ENCODE results near the gene UTS2B.

- TF ChIP-seq EZH2 (IDR thresholded peaks at IDR 0.05; ENCODE audit: low read depth, unreplicated experiment) (no peak), EZH2phosphoT487 (IDR thresholded peaks at IDR 0.05; ENCODE audit: unreplicated experiment) (no peak), POLR2AphosphoS5 (IDR thresholded peaks at IDR 0.05; ENCODE audit: low read depth) (no peak), ZNF114 (CRISPR knock-in tag; IDR thresholded peaks at IDR 0.05) (no peak), CREB1 (CRISPR knock-in tag; IDR thresholded peaks at IDR 0.05; ENCODE audit: low read depth) (no peak), NANOG (IDR thresholded peaks at IDR 0.05; ENCODE audit: borderline replicate concordance) (no peak), JUNB (IDR thresholded peaks at IDR 0.05; ENCODE audit: unreplicated experiment) (no peak), ETS1 (IDR thresholded peaks at IDR 0.05) (no peak), ZNF331 (CRISPR knock-in tag; IDR thresholded peaks at IDR 0.05; ENCODE audit: low read depth) (no peak), STAT1 (IDR thresholded peaks at IDR 0.05; ENCODE audit: unreplicated experiment) (no peak)
- TF ChIP-seq, protein P1, sequence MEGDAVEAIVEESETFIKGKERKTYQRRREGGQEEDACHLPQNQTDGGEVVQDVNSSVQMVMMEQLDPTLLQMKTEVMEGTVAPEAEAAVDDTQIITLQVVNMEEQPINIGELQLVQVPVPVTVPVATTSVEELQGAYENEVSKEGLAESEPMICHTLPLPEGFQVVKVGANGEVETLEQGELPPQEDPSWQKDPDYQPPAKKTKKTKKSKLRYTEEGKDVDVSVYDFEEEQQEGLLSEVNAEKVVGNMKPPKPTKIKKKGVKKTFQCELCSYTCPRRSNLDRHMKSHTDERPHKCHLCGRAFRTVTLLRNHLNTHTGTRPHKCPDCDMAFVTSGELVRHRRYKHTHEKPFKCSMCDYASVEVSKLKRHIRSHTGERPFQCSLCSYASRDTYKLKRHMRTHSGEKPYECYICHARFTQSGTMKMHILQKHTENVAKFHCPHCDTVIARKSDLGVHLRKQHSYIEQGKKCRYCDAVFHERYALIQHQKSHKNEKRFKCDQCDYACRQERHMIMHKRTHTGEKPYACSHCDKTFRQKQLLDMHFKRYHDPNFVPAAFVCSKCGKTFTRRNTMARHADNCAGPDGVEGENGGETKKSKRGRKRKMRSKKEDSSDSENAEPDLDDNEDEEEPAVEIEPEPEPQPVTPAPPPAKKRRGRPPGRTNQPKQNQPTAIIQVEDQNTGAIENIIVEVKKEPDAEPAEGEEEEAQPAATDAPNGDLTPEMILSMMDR (conservative IDR thresholded peaks at IDR 0.05; ENCODE audit: low read depth in 2 of 2) = no peak
- TF ChIP-seq, protein P2, sequence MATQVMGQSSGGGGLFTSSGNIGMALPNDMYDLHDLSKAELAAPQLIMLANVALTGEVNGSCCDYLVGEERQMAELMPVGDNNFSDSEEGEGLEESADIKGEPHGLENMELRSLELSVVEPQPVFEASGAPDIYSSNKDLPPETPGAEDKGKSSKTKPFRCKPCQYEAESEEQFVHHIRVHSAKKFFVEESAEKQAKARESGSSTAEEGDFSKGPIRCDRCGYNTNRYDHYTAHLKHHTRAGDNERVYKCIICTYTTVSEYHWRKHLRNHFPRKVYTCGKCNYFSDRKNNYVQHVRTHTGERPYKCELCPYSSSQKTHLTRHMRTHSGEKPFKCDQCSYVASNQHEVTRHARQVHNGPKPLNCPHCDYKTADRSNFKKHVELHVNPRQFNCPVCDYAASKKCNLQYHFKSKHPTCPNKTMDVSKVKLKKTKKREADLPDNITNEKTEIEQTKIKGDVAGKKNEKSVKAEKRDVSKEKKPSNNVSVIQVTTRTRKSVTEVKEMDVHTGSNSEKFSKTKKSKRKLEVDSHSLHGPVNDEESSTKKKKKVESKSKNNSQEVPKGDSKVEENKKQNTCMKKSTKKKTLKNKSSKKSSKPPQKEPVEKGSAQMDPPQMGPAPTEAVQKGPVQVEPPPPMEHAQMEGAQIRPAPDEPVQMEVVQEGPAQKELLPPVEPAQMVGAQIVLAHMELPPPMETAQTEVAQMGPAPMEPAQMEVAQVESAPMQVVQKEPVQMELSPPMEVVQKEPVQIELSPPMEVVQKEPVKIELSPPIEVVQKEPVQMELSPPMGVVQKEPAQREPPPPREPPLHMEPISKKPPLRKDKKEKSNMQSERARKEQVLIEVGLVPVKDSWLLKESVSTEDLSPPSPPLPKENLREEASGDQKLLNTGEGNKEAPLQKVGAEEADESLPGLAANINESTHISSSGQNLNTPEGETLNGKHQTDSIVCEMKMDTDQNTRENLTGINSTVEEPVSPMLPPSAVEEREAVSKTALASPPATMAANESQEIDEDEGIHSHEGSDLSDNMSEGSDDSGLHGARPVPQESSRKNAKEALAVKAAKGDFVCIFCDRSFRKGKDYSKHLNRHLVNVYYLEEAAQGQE (IDR thresholded peaks at IDR 0.05; ENCODE audit: unreplicated experiment) = no peak
- TF ChIP-seq, protein P3, sequence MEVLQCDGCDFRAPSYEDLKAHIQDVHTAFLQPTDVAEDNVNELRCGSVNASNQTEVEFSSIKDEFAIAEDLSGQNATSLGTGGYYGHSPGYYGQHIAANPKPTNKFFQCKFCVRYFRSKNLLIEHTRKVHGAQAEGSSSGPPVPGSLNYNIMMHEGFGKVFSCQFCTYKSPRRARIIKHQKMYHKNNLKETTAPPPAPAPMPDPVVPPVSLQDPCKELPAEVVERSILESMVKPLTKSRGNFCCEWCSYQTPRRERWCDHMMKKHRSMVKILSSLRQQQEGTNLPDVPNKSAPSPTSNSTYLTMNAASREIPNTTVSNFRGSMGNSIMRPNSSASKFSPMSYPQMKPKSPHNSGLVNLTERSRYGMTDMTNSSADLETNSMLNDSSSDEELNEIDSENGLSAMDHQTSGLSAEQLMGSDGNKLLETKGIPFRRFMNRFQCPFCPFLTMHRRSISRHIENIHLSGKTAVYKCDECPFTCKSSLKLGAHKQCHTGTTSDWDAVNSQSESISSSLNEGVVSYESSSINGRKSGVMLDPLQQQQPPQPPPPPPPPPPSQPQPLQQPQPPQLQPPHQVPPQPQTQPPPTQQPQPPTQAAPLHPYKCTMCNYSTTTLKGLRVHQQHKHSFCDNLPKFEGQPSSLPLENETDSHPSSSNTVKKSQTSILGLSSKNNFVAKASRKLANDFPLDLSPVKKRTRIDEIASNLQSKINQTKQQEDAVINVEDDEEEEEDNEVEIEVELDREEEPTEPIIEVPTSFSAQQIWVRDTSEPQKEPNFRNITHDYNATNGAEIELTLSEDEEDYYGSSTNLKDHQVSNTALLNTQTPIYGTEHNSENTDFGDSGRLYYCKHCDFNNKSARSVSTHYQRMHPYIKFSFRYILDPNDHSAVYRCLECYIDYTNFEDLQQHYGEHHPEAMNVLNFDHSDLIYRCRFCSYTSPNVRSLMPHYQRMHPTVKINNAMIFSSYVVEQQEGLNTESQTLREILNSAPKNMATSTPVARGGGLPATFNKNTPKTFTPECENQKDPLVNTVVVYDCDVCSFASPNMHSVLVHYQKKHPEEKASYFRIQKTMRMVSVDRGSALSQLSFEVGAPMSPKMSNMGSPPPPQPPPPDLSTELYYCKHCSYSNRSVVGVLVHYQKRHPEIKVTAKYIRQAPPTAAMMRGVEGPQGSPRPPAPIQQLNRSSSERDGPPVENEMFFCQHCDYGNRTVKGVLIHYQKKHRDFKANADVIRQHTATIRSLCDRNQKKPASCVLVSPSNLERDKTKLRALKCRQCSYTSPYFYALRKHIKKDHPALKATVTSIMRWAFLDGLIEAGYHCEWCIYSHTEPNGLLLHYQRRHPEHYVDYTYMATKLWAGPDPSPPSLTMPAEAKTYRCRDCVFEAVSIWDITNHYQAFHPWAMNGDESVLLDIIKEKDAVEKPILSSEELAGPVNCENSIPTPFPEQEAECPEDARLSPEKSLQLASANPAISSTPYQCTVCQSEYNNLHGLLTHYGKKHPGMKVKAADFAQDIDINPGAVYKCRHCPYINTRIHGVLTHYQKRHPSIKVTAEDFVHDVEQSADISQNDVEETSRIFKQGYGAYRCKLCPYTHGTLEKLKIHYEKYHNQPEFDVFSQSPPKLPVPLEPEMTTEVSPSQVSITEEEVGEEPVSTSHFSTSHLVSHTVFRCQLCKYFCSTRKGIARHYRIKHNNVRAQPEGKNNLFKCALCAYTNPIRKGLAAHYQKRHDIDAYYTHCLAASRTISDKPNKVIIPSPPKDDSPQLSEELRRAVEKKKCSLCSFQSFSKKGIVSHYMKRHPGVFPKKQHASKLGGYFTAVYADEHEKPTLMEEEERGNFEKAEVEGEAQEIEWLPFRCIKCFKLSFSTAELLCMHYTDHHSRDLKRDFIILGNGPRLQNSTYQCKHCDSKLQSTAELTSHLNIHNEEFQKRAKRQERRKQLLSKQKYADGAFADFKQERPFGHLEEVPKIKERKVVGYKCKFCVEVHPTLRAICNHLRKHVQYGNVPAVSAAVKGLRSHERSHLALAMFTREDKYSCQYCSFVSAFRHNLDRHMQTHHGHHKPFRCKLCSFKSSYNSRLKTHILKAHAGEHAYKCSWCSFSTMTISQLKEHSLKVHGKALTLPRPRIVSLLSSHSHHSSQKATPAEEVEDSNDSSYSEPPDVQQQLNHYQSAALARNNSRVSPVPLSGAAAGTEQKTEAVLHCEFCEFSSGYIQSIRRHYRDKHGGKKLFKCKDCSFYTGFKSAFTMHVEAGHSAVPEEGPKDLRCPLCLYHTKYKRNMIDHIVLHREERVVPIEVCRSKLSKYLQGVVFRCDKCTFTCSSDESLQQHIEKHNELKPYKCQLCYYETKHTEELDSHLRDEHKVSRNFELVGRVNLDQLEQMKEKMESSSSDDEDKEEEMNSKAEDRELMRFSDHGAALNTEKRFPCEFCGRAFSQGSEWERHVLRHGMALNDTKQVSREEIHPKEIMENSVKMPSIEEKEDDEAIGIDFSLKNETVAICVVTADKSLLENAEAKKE (CRISPR knock-in tag; IDR thresholded peaks at IDR 0.05) = no peak
Observed at GRCh38 chr3:191328383-191328961, 1.9 kb downstream of the UTS2B start.

All from GM23338 (cell line).